ENCODE data around the gene NTNG1. TPM values are rescaled to one million over a fixed set of nuclear protein-coding genes. Genes with fewer than 3 reads are reported as not detected.

The NTNG1 gene
- total RNA-seq, 1 donor from 2014 or later, result 3.2 TPM

GRCh38 chr1:107184888-107185287, 44.0 kb downstream of the NTNG1 start:
- Mint-ChIP-seq H3K9me3 (ENCODE audit: unreplicated experiment) (no peaks in the 10 kb centered on the region), H3K27me3 (ENCODE audit: unreplicated experiment) (peaks cover 1% of the 10 kb centered on the region), H3K27ac (ENCODE audit: unreplicated experiment) (no peak overlapping the region), H3K4me3 (ENCODE audit: unreplicated experiment) (no peak overlapping the region), H3K4me1 (ENCODE audit: unreplicated experiment) (peaks cover 2% of the 10 kb centered on the region), H3K36me3 (ENCODE audit: low read depth, unreplicated experiment) (no peaks in the 10 kb centered on the region)
- DNase-seq (ENCODE audit: low spot score), result no peak
- TF ChIP-seq, protein P1, sequence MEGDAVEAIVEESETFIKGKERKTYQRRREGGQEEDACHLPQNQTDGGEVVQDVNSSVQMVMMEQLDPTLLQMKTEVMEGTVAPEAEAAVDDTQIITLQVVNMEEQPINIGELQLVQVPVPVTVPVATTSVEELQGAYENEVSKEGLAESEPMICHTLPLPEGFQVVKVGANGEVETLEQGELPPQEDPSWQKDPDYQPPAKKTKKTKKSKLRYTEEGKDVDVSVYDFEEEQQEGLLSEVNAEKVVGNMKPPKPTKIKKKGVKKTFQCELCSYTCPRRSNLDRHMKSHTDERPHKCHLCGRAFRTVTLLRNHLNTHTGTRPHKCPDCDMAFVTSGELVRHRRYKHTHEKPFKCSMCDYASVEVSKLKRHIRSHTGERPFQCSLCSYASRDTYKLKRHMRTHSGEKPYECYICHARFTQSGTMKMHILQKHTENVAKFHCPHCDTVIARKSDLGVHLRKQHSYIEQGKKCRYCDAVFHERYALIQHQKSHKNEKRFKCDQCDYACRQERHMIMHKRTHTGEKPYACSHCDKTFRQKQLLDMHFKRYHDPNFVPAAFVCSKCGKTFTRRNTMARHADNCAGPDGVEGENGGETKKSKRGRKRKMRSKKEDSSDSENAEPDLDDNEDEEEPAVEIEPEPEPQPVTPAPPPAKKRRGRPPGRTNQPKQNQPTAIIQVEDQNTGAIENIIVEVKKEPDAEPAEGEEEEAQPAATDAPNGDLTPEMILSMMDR (IDR thresholded peaks at IDR 0.05; ENCODE audit: unreplicated experiment), result no peak

DNA sequence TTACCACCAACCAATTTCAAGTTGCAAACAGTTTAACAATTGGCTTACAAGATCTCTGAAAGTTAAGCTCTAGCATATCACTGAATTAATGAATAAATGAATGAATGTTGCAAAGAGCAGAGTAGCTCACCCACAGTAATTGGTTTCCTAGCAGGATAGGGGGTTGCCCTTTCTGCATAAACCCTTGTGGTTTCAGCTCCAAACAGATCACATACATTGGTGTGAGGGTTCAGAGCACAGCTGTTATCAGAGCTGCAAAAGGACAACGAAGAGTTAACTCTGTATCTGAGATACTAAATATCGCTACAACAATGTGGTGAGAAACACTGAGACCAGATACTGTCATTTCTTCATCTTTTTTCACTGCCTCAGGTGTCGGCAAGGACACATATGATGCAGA, 46.6 kb downstream of the NTNG1 start:
- H3K4me1 Mint-ChIP-seq (ENCODE audit: unreplicated experiment), result peaks cover 2% of the 10 kb centered on the region
- no peak for DNase-seq (ENCODE audit: low spot score)
- no peaks in the 10 kb centered on the region for H3K9me3 Mint-ChIP-seq (ENCODE audit: unreplicated experiment)
- H3K4me3 Mint-ChIP-seq (ENCODE audit: unreplicated experiment), result no peak overlapping the region
- TF ChIP-seq, protein P1 (IDR thresholded peaks at IDR 0.05; ENCODE audit: unreplicated experiment), result no peak
- H3K36me3 Mint-ChIP-seq (ENCODE audit: low read depth, unreplicated experiment), result no peaks in the 10 kb centered on the region
- peaks cover 1% of the 10 kb centered on the region for H3K27me3 Mint-ChIP-seq (ENCODE audit: unreplicated experiment)
- H3K27ac Mint-ChIP-seq (ENCODE audit: unreplicated experiment), result no peak overlapping the region

DNA sequence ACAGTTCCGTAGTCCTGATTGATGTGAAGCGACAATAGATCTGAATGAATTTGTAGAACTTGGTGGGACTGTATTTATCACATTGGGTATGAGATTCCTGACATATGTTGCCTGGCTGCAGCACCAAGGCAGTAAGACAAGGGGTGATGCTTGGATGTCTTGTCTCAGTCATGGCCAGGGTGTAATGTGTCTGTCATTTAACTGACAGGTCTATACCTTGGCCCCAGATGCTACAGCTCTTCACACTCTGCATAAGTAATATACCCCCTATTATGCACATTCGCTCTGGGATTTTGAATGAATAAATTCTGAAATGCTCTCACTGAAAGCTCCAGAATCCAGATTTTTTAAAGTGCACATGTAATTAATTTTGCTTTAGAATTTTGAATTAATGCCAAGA, 47.3 kb downstream of the NTNG1 start:
- Mint-ChIP-seq H3K4me1 (ENCODE audit: unreplicated experiment) (peaks cover 2% of the 10 kb centered on the region), H3K4me3 (ENCODE audit: unreplicated experiment) (no peak overlapping the region), H3K9me3 (ENCODE audit: unreplicated experiment) (no peaks in the 10 kb centered on the region), H3K27ac (ENCODE audit: unreplicated experiment) (no peak overlapping the region), H3K27me3 (ENCODE audit: unreplicated experiment) (peaks cover 1% of the 10 kb centered on the region), H3K36me3 (ENCODE audit: low read depth, unreplicated experiment) (no peaks in the 10 kb centered on the region)
- TF ChIP-seq, protein P1 (IDR thresholded peaks at IDR 0.05; ENCODE audit: unreplicated experiment), result no peak
- no peak for DNase-seq (ENCODE audit: low spot score)

DNA sequence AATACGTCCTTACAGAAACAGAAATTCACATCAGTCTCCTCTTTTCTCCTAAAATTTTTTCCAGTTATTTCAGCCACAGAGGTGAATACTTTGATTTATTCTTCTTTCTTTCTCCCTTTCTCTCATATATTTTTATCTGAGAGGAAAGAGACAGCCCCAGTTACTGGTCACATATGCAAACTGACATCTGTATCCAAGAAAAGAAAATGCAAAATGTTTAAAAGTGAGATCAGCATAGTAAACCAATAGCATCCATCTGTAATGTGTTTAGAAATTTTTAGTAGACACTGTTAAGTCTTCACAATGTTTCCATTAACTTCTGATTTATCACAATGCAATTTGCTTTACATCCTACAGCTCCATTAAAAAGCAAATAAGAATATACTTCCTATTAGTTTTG, 53.5 kb downstream of the NTNG1 start:
- no peak for DNase-seq (ENCODE audit: low spot score)
- no peaks in the 10 kb centered on the region for H3K36me3 Mint-ChIP-seq (ENCODE audit: low read depth, unreplicated experiment)
- no peaks in the 10 kb centered on the region for H3K9me3 Mint-ChIP-seq (ENCODE audit: unreplicated experiment)
- H3K4me3 Mint-ChIP-seq (ENCODE audit: unreplicated experiment), result no peak overlapping the region
- no peak overlapping the region for H3K27ac Mint-ChIP-seq (ENCODE audit: unreplicated experiment)
- H3K4me1 Mint-ChIP-seq (ENCODE audit: unreplicated experiment), result no peaks in the 10 kb centered on the region
- H3K27me3 Mint-ChIP-seq (ENCODE audit: unreplicated experiment), result no peaks in the 10 kb centered on the region
- TF ChIP-seq, protein P1 (IDR thresholded peaks at IDR 0.05; ENCODE audit: unreplicated experiment), result no peak

DNA sequence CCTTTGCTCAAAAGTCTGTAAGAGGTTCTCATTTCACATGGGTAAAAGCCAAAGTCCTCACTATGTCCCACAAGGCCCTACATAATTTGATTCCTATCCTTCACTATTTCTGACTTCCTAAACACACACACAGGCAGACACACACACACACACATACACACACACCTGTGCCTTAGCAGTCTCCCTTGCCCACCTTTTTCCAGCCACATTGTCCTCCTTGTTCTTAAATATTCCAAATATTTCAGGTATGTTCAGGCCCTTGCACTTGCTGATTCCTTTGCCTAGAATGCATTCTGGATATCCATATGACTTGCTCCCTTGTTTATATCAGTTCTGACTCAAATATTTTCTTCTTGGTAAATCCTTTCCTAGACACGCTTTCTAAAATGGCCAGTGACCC, 54.6 kb downstream of the NTNG1 start:
- no peaks in the 10 kb centered on the region for H3K9me3 Mint-ChIP-seq (ENCODE audit: unreplicated experiment)
- H3K4me1 Mint-ChIP-seq (ENCODE audit: unreplicated experiment), result no peaks in the 10 kb centered on the region
- no peak overlapping the region for H3K27ac Mint-ChIP-seq (ENCODE audit: unreplicated experiment)
- H3K27me3 Mint-ChIP-seq (ENCODE audit: unreplicated experiment), result no peaks in the 10 kb centered on the region
- H3K4me3 Mint-ChIP-seq (ENCODE audit: unreplicated experiment), result no peak overlapping the region
- DNase-seq (ENCODE audit: low spot score), result no peak
- H3K36me3 Mint-ChIP-seq (ENCODE audit: low read depth, unreplicated experiment), result no peaks in the 10 kb centered on the region
- TF ChIP-seq, protein P1 (IDR thresholded peaks at IDR 0.05; ENCODE audit: unreplicated experiment), result no peak
